ENCODE results near the gene ZG16B.

ZG16B gene

DNA sequence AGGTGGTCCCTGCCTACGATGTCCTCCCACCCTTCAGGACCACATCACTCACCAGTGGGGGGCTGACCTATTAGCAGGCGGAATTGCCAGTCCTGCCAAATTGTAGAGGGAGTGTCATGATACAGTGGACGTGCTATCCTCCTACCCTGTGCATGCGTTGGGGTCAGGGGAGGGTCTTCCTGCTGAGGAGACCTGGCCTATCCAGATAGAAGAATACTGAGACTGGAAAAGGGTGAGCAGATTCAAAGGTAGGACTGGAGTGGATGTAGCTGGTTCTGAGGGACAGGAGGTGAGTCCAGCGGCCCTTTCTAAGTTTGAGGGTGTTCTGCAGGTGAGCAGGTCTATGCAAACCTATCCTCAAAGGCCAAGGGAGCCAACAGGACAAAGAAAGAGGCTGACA is 23.8 kb upstream of the ZG16B start:
- no peak for DNase-seq

DNA sequence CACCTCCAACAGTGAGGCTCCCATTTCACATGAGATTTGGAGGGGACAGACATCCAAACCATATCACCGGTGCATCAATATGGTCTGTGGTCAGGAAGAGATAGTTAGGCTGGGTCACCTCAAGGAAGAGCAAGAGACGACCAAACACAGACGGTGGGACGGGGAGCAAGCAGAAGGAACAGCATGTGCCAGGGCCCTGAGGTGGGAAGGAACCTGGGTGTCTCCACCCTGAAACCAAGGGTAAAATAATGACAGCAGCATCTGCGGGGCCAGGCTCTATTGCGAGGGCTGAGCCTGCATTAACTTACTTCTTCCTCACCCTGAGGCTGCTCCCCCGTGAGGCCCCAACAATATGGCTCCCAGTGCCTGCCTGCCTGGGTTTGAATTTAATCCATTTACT is 21.9 kb upstream of the ZG16B start:
- DNase-seq: no peak

DNA sequence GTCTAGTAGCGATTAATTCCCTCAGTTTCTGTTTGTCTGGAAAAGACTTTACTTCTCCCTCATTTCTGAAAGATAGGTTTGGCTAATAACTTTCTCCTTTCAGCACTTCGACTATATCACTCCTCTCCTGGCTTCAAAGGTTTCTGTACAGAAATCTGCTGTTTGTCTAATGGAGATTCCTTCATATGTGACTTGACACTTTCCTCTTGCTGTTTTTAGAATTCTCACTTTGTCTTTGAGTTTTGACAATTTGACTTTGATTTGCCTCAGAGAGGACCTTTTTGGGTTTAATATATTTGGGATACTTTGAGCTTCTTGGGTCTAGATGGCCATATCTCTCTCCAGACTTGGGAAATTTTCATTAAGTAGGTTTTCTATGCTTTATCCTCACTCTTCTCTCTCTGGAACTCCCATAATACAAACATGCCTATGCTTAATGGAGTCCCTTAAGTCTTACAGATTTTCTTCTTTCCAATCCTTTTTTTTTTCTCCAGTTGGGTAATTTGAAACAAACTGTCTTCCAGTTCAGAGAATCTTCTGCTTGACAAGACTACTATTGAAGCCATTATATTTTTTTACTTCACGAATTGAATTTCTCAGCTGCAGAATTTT is 20.8 kb upstream of the ZG16B start:
- no peak for DNase-seq

DNA sequence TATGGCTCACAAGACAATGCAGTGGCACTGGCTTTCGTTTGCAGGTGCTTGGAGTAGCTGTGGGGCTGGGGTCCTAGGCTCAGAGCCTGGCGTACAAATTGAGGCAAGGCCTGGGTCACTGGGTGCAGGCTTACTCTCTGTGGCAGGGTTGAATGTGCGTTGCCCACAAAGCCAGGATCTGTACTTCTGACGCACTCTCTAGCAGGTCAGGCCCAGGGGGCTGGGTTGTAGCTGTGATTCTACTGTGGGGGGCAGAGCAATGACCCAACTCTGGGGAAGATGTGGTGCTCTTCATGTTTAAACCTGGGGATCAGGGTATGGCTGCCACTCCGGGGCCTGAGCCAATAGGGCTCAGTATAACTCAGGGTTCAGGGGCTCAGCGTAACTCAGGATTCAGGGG is 19.5 kb upstream of the ZG16B start:
- DNase-seq: no peak

DNA sequence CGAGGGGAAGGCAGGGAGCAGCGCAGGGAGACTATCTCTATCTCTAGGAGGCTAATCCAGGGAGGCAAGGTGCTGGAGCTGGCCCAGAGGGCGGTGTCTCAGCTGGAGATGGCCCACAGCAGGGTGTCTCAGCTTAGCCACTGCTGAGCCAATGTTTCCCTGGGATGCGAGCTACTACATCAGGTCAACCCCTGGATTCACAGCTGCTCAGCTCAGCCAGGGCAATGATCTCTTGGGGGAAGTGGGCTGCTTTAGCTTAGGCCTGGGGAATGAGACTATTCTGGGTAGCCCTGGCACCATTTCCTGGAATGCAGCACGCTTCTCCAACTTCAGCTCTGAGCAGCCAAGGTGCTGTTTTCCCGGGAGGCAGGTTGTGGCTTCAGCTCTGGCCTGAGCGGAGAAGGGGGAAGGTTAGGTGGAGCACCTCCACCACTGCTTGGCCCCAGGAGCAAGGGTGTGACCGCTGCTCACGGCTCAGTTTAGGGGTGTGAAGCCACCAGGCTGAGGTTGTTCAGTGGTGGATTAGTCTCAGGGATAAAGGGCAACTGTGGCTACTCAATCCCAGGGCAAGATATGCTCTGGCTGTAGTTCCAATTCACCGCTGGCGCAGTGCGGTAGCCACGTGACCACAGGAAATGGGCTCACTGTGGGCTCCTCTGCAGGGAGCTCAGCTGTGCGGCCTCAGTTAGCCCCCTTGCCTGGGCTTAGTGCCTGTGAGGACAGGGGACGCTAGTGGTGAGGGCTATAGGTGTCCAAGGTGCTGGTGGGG is 18.2 kb upstream of the ZG16B start:
- no peak for DNase-seq

DNA sequence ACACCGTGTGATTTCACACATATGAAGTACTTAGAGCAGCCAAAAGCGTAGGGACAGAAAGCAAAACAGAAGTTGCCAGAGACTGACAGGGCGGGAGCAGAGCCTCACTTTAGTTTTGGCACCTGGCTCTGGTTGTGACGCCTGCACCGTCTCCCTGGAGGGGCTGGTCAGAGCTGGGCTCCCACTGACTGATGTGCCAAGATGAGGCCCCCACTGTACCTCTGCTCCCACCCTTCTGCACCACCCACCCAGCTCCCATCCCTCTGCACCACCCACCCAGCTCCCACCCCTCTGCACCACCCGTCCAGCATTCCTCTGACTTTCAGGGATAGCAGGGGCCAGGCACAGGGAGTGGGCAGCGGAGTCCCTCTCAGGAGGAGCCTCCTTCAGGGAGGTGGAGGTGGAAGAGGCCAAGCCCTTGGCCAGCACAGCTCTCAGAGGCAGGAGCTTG is 16.3 kb upstream of the ZG16B start:
- no peak for DNase-seq

DNA sequence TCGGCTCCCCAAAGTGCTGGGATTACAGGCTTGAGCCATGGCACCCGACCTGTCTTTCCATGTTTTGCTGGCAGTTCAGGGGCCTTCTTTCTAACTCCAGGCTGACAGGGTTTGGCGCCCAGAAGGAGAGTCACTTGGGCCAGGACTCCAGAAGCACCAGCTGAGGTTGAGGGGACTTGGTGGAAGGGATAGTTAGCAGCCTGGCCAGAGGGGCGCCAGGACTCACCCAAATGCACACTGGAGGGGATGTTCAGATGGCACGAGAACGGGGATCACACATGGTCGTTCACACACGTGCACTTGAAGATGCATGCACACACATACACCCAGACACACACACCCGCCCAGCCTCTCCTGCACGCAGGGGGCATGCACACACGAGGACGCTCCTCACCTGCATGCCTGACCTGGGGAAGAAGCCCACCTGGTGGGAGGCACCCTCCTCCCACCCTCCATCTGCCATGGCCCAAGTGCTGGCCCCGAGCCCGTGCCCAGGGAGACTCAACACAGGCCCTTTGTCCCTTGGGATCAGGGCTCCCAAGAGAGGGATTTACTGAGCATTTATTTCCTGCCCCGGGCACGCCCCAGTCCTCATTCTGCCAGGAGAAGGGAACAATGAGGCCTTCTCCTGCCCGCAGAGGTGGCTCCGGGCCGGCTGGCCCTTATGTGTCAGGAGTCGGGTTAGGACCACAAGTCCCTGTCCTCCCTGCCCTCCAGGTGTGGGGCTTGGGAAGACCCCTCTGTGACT is 15.4 kb upstream of the ZG16B start:
- DNase-seq: no peak

DNA sequence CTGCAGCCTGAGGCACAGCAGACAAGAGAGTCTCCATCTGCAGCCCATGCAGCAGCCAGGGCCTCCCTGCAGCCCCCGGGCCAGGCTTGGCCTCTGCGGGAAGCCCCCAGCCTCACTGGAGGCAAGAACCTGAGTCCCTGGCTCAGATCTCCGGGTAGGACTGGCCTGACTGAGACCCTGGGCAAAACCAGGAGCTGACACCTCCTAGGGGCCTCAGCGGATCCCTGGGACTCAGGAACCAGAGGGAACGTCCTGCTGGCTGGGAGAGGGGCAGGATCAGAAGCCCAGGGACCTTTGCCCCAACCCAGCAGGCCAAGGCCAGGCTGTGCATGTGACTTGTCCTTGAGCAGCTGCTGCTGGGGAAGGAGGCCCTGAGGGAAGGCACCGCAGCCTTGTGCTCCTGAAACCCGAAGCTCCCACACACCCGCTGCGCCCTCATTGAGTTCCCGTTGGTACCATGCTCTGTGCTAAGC is 14.8 kb upstream of the ZG16B start:
- DNase-seq: no peak

DNA sequence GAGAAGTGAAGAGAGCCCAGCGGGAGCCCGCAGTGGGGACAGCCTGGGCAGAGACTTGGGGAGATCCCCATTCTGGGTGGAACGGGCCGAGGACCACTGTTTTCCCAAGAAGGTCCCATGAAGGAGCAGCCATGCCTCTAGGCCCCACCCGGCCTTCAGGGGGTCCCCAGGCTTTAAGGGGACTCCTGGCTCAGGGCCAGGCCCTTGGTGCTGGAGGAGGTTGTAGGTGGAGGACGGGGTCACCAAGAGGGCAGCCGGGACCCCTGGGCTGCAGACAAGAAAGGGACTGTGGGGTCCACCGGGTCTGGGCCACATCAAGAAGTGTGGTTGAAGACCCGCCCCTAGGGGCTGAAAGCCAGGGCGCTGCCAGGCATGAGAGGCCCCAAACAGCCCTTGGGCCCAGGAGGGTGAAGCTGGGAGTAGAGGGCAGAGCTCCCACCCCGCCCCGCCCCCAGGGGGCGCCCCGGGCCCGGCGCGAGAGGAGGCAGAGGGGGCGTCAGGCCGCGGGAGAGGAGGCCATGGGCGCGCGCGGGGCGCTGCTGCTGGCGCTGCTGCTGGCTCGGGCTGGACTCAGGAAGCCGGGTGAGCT is 13.3 kb upstream of the ZG16B start, which contains the start of gene PRSS21:
PRSS21 (plus strand) TSS at position 487 of the 589 bp plus-strand sequence; CDS start at position 519, 32 bp downstream.
- DNase-seq: no peak

DNA sequence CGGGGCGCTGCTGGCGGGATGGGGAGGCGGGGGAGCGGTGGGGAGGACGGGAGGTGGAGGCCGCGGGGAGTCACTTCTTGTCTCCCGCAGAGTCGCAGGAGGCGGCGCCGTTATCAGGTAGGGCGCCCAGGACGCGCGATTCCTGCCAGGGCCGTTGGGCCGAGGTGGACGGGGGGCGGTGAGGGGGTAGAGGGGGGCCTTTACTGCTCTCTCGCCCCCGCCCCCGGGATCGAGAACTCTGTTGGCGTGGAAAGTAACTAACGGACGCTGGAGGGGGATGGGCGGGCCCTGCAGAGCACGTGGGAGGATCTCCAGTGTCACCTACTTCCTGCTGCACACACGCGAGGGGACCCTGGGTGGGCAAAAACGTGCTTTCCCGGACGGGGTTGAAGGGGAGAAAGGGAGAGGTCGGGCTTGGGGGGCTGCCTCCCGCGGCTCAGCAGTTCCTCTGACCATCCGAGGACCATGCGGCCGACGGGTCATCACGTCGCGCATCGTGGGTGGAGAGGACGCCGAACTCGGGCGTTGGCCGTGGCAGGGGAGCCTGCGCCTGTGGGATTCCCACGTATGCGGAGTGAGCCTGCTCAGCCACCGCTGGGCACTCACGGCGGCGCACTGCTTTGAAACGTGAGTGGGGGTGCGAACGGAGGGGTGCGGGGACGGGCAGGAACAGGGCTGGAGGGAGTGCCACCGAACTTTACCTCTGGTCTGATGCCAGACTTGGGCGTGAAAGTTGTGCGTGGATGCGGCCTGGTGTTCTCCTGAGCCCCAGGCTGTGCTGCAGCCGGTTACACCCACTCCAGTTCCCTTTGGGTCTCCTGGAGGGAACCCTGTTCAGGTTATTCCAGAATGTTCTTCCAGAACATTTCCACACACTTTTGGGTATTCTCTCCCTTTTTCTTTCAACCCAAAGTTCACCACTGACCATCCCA is 12.5 kb upstream of the ZG16B start:
- DNase-seq: no peak

DNA sequence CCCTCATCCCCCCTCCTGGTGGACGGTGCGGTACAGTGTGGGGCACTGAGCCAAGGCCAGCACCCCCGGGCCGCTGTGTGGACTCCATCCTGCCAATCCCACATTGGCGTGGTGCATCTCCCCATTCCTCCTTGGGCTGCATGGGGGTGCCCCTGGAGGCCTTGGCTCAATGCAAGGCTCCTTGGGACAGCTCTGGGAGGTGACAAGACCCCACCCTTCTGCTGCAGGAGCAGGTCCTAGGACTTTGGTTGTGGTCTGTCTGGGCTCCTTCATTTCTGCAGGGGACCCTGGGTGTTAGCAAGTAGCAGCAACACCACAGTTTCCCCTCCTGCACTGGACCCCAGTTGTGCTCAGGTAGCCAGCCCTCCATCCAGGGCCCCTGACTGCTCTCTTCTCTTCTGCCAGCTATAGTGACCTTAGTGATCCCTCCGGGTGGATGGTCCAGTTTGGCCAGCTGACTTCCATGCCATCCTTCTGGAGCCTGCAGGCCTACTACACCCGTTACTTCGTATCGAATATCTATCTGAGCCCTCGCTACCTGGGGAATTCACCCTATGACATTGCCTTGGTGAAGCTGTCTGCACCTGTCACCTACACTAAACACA is 11.7 kb upstream of the ZG16B start:
- DNase-seq: no peak

DNA sequence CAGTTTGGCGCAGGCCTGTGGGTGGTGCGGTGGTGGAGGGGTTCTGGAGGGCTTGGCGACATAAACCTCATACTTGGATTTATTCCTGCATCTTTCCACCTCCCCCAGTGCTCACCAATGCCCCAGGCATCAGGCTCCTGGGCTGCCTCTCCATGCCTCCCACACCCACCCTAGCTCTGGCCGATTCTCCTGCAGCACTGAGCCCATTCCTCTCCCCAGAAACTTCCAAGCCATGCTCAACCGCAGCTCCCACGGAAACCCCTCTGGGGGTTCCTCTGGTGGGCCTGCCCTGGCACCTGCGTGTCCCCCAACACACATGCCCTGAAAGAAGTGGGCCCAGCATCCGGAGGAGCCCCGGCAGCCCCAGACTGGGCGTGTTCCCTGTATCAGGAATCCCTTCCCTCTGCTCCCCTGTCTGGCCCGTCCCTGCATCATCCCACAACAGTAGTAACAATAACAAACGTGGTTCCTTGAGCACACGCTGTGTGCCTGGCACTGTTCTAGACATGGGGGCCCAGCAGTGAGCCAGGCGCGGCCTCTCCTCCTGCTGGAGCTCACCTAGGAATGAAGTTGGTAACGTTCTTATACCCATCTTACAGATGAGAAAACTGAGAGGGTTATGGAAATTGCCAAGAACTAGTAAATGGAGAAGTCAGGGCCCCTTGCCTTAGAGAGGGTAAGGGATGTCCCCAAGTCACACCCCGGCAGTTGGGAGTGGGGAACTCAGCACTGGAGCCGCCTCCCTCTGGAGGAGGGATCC is 10.7 kb upstream of the ZG16B start:
- no peak for DNase-seq

DNA sequence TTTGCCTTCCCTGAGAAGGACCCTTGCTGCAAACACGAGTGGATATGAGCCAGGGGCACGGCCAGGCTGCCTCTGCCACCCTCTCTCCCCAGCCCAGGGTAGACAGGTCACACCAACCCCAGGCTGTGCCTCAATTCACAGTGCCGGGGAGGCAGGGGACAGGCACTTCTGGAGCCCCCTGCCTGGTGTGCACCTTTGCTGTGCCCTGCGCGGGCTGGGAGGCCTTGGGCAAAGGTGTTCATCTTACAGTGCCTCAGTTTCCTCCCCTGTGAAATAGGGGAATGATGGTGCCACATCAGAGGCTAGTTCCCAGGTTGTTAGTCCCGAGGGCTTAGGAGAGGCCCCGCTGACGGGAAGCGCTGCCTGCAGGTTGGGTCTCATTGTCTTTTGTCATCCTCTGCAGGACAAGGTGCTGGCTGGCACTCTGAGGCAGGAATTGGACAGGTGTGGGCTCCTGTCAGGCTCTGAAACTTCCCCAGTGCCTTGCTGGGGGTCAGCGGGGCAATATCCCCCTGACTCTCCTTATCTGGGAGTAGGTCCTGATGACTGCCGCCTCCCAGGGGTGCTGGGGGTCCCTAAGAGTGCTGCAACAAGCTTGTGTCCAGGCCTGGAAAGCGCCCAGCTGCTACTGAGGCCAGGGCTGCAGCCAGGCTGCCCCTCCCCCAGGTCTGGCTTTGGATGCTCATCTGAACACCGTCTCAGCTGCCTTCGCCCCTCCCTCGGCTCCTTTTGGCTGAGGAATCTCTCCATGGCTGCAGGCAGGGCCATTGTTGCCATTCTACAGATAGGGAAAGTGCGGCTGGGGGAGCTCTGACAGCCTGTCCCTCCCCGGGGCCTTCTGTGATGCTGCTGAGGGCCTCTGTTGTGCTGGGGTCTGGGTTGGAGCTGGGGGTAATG is 9.9 kb upstream of the ZG16B start:
- DNase-seq: no peak

DNA sequence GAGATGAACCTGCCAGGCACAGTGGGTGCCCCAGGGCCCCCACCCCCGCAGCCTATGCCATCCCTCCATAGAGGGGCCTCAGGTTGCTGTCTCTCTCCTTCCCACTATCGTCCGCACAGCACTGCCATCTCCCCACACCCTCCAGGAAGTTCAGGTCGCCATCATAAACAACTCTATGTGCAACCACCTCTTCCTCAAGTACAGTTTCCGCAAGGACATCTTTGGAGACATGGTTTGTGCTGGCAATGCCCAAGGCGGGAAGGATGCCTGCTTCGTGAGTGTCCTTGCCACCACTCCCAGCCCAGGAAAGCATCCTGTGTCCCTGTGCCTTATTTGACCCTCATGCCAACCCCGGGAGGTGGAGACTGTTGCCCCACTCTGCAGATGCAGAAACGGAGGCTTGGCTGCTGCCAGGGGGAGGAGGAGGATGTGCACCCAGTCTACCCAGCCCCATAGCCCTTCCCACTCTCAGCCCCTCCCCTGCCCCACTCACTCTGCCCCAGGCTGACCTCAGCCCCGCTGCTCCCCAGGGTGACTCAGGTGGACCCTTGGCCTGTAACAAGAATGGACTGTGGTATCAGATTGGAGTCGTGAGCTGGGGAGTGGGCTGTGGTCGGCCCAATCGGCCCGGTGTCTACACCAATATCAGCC is 9.1 kb upstream of the ZG16B start:
- no peak for DNase-seq

DNA sequence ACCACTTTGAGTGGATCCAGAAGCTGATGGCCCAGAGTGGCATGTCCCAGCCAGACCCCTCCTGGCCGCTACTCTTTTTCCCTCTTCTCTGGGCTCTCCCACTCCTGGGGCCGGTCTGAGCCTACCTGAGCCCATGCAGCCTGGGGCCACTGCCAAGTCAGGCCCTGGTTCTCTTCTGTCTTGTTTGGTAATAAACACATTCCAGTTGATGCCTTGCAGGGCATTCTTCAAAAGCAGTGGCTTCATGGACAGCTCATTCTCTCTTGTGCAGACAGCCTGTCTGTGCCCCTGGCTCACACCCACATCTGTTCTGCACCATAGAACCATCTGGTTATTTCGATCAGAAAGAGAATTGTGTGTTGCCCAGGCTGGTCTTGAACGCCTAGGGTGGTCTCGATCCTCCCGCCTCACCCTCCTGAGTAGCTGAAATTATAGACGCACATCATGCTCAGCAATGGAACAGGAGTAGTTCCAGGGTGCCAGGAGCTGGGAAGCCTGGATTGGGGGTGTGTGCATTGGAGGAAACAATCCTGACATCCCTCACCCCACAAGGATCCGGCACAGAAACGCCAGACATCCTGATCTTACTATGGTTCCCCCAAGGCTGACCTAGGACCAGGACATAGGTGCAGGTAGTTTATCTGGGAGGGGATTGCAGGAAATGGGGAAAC is 8.5 kb upstream of the ZG16B start:
- DNase-seq: no peak

DNA sequence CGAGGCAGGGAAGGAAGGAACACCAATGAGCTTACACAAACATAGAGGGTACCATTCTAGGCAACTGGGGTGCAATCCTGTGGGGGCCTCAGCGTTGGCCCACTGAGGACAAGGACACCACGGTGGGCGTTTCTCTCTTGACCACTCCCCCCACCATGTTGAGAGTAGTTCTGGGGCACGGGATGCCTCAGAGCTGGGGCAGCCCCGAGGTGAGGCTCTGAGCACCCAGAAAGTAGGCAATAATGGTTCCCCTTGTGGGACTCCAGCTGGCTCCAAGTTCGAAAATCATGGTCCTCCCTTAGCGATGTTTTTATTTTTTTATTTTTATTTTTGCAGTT is 8.0 kb upstream of the ZG16B start:
- no peak for DNase-seq

DNA sequence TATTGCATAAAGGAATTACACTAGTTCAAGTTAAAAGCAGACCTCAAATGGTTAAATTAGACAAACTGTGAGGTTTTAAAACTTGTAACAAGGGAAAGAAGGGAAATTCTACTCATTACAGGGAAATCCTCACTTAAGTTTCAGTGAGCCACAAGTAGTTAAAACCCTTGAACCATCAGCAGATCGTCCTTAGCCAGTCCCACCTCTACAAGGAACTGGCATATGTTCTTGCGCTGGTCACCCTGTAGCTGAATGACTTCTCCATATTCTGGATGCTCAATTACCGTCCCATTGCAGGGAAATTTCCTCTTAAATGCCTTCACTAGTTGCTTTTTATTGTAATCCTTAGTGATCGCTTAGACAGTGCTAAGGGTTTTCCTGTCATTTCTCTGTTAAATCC is 7.6 kb upstream of the ZG16B start:
- DNase-seq: no peak

DNA sequence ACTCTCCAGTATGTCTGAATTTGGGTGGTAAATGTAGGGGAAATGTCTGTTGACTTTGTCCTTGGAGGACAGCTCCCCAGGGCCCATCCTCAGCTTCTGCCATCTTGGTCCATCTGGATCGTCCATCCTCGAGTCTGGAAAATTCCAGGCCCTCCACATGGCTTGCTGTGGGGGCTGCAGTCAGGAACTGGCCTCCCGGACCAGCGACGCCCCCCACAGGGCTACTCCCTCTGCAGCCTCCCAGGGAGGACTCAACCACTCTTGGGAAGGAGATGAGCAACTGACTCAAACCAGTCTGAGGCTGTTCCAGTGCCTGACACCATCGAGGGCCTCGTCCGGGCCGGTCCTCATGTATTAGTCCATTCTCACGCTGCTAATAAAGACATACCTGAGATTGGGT is 5.5 kb upstream of the ZG16B start:
- no peak for DNase-seq

Data from COR-L47 (cell line).